IMR-90 (cell line): ENCODE data around the gene NXPH4. TPM values are rescaled to one million over a fixed set of nuclear protein-coding genes. Genes with fewer than 3 reads are reported as not detected.

Experiments
- ATAC-seq: fragments of 200-7000 bp; cut with Tn5 transposase; 2 replicates; pipeline ENCODE4 v1.9.1; 2020; ENCODE audit warnings: low read depth, mild to moderate bottlenecking, moderate library complexity
- BruUV-seq: library from RNA; stranded (reverse); fragments of 400-500 nt; replicated peaks from 2 replicates; lab custom pipeline; 2021; lab: Mats Ljungman, UMichigan
- CTCF ChIA-PET: fragments of 300-600 bp; formaldehyde crosslinking; extraction: SDS; loops from one replicate; lab custom pipeline; 2021; ENCODE audit warnings: antibody characterized with exemption; lab: Yijun Ruan, JAX
- POLR2A ChIA-PET: fragments of 300-600 bp; sonication (Branson Sonifier 250); formaldehyde crosslinking; loops from one replicate; lab custom pipeline; 2022; ENCODE audit warnings: antibody characterized with exemption; ENCODE audit not compliant: unreplicated experiment; lab: Charles Lee
- DNase-seq: peaks from one replicate; pipeline ENCODE4 v3.0.0; 2013
- H2AFZ ChIP-seq: replicated peaks from 2 replicates; pipeline ENCODE3; 2013; ENCODE audit warnings: low read length, mild to moderate bottlenecking; ENCODE audit not compliant: poor library complexity
- H2AK5ac ChIP-seq: 2 replicates; pipeline ENCODE4 v1.6.1; 2013; ENCODE audit warnings: low read depth, low read length, inconsistent platforms
- H2AK9ac ChIP-seq: replicated peaks from 2 replicates; pipeline ENCODE3; 2013; ENCODE audit warnings: mild to moderate bottlenecking, low read depth, low read length, moderate library complexity; ENCODE audit not compliant: poor library complexity
- H2BK120ac ChIP-seq: 2 replicates; pipeline ENCODE4 v1.6.1; 2013; ENCODE audit warnings: low read depth, low read length, inconsistent platforms
- H2BK15ac ChIP-seq: 3 replicates; pipeline ENCODE4 v1.6.1; 2013; ENCODE audit warnings: low read depth, low read length, inconsistent platforms
- H2BK20ac ChIP-seq: 2 replicates; pipeline ENCODE4 v1.6.1; 2013; ENCODE audit warnings: low read depth, mild to moderate bottlenecking, inconsistent platforms, low read length, moderate library complexity
- H2BK5ac ChIP-seq: 2 replicates; pipeline ENCODE4 v1.6.1; 2013; ENCODE audit warnings: mild to moderate bottlenecking, low read depth, low read length, inconsistent platforms; ENCODE audit not compliant: poor library complexity, severe bottlenecking
- H3K14ac ChIP-seq: replicated peaks from 2 replicates; pipeline ENCODE4 v1.6.1; 2013; ENCODE audit warnings: low read depth, low read length, inconsistent platforms
- H3K18ac ChIP-seq: 2 replicates; pipeline ENCODE4 v1.6.1; 2013; ENCODE audit warnings: low read depth, low read length, control low read depth
- H3K23ac ChIP-seq: 2 replicates; pipeline ENCODE4 v1.6.1; 2013; ENCODE audit warnings: low read depth, low read length, inconsistent platforms
- H3K27ac ChIP-seq: 2 replicates; pipeline ENCODE4 v1.5.1; 2013; ENCODE audit warnings: mild to moderate bottlenecking, control low read depth, low read length; ENCODE audit not compliant: insufficient read depth
- H3K27me3 ChIP-seq: 2 replicates; pipeline ENCODE4 v1.6.1; 2013; ENCODE audit warnings: low read length; ENCODE audit not compliant: control insufficient read depth, insufficient read depth
- H3K36me3 ChIP-seq: 2 replicates; pipeline ENCODE4 v1.6.1; 2013; ENCODE audit warnings: low read length, mixed read lengths; ENCODE audit not compliant: control insufficient read depth, insufficient read depth
- H3K4ac ChIP-seq: 2 replicates; pipeline ENCODE4 v1.6.1; 2013; ENCODE audit warnings: low read depth, low read length, inconsistent platforms
- H3K4me1 ChIP-seq: 2 replicates; pipeline ENCODE4 v1.6.1; 2013; ENCODE audit warnings: low read length, mixed read lengths; ENCODE audit not compliant: control insufficient read depth, insufficient read depth
- H3K4me2 ChIP-seq: 2 replicates; pipeline ENCODE4 v1.6.1; 2013; ENCODE audit warnings: low read depth, mild to moderate bottlenecking, control low read depth, low read length, moderate library complexity
- H3K4me3 ChIP-seq: 2 replicates; pipeline ENCODE4 v1.5.1; 2013; ENCODE audit warnings: low read depth, mild to moderate bottlenecking, control low read depth, low read length, moderate library complexity; ENCODE audit not compliant: insufficient read depth
- H3K56ac ChIP-seq: 2 replicates; pipeline ENCODE4 v1.6.1; 2013; ENCODE audit warnings: low read length, inconsistent platforms; ENCODE audit not compliant: insufficient read depth; ENCODE audit errors: extremely low read depth
- H3K79me1 ChIP-seq, 2 experiments: 2 replicates each; pipeline ENCODE4 v1.6.1; 2013; ENCODE audit warnings: low read length in 2 of 2, inconsistent platforms in 1 of 2, low read depth in 1 of 2
- H3K9ac ChIP-seq: 2 replicates; pipeline ENCODE4 v1.6.1; 2013; ENCODE audit warnings: low read depth, low read length, control low read depth
- H3K9me1 ChIP-seq: 2 replicates; pipeline ENCODE4 v1.6.1; 2013; ENCODE audit warnings: low read length, inconsistent platforms; ENCODE audit not compliant: insufficient read depth
- H3K9me3 ChIP-seq: 2 replicates; pipeline ENCODE4 v1.6.1; 2013; ENCODE audit warnings: low read length; ENCODE audit not compliant: control insufficient read depth, insufficient read depth
- H4K20me1 ChIP-seq: 2 replicates; pipeline ENCODE4 v1.6.1; 2013; ENCODE audit warnings: low read length, inconsistent platforms; ENCODE audit not compliant: insufficient read depth
- H4K5ac ChIP-seq: 2 replicates; pipeline ENCODE4 v1.6.1; 2013; ENCODE audit warnings: mild to moderate bottlenecking, low read depth, low read length, control low read depth
- H4K8ac ChIP-seq, 2 experiments: 2 replicates each; pipeline ENCODE4 v1.6.1; 2013; ENCODE audit warnings: low read depth in 2 of 2, low read length in 2 of 2, control low read depth in 1 of 2, inconsistent platforms in 1 of 2
- H4K91ac ChIP-seq: 2 replicates; pipeline ENCODE4 v1.6.1; 2013; ENCODE audit warnings: low read depth, low read length, inconsistent platforms; ENCODE audit not compliant: insufficient read depth
- CEBPB ChIP-seq: IDR thresholded peaks from 2 replicates; pipeline ENCODE4 v1.6.1; 2012; ENCODE audit warnings: low read depth, low read length, improper control_type of control experiment
- CHD1 ChIP-seq: IDR thresholded peaks from 2 replicates; pipeline ENCODE4 v1.6.1; 2012; ENCODE audit warnings: low read depth, low read length, improper control_type of control experiment
- CTCF ChIP-seq: conservative IDR thresholded peaks from 2 replicates; pipeline ENCODE4 v1.5.1; 2012; ENCODE audit warnings: mild to moderate bottlenecking, low read depth, low read length, improper control_type of control experiment
- ELK1 ChIP-seq: fragments of 150-350 bp; IDR thresholded peaks from 2 replicates; pipeline ENCODE4 v1.6.1; 2016; ENCODE audit warnings: low read depth, mild to moderate bottlenecking, low read length, moderate library complexity, borderline replicate concordance
- MAFK ChIP-seq: IDR thresholded peaks from 2 replicates; pipeline ENCODE4 v1.6.1; 2012; ENCODE audit warnings: low read depth, low read length, improper control_type of control experiment
- MAZ ChIP-seq: IDR thresholded peaks from 2 replicates; pipeline ENCODE4 v1.6.1; 2012; ENCODE audit warnings: low read depth, mild to moderate bottlenecking, low read length, improper control_type of control experiment, moderate library complexity, borderline replicate concordance
- NFE2L2 ChIP-seq: fragments of 150-350 bp; IDR thresholded peaks from 2 replicates; pipeline ENCODE4 v1.6.1; 2016; ENCODE audit warnings: low read depth, mild to moderate bottlenecking, low read length
- RAD21 ChIP-seq: IDR thresholded peaks from 2 replicates; pipeline ENCODE4 v1.6.1; 2012; ENCODE audit warnings: low read length, improper control_type of control experiment
- WGBS, 2 experiments: methylation state at CpG; one replicate each; pipeline versions ENCODE4 v1.1.5 to v1.1.7; 2013; ENCODE audit warnings: missing lambda C conversion rate in 2 of 2; ENCODE audit not compliant: insufficient read length in 1 of 2; ENCODE audit errors: extremely low coverage in 2 of 2; 5-methylcytosine and 5-hydroxymethylcytosine counted together
- dilution Hi-C: fragments of 300-500 bp; cut with HindIII; formaldehyde crosslinking; loops from one replicate; pipeline ENCODE4 v1.14.3; 2018; ENCODE audit warnings: low sequenced_read_pairs; ENCODE audit not compliant: unreplicated experiment
- in situ Hi-C: fragments of 300-500 bp; cut with MboI; formaldehyde crosslinking; loops from 3 replicates; pipeline ENCODE4 v1.14.3; 2019; ENCODE audit warnings: low sequenced_read_pairs, inconsistent platforms, mixed read lengths
- intact Hi-C: fragments of 100-400 bp; cut with micrococcal nuclease; formaldehyde crosslinking; loops from 2 replicates; pipeline ENCODE4 v1.10.0; 2022
- polyA plus RNA-seq, 3 experiments: library from polyadenylated mRNA; depleted of rRNA; stranded (reverse); fragments of >200 nt; gene quantifications; 2 replicates each; pipeline ENCODE4 v1.2.3, GENCODE V29; 2012; ENCODE audit warnings: low replicate concordance in 1 of 3
- total RNA-seq: library from RNA; depleted of rRNA; stranded (reverse); fragments of >200 nt; gene quantifications from 2 replicates; pipeline ENCODE4 v1.2.3, GENCODE V29; 2012
- TF ChIP-seq, protein P1 (sequence below): fragments of 150-350 bp; IDR thresholded peaks from 2 replicates; pipeline ENCODE4 v1.6.1; 2017; ENCODE audit warnings: mild to moderate bottlenecking, antibody characterized with exemption, low read length, low read depth

Gene NXPH4
- total and polyA plus RNA-seq, 2 of the 4 experiments (the other 2 are of a cell fraction), result 0.36 to 3.8 TPM

- Histone ChIP-seq H3K27me3 (no peaks in the 10 kb centered on the region), H2AK5ac (no peak overlapping the region), H2BK5ac (no peak overlapping the region), H3K79me1 (peaks cover 8 to 11% of the 10 kb centered on the region in 2 experiments; a peak in 2 of 4 replicates), H3K27ac (no peak overlapping the region), H2BK120ac (no peak overlapping the region), H3K56ac (no peak overlapping the region), H2BK15ac (no peak overlapping the region), H3K9ac (no peak overlapping the region), H2BK20ac (no peak overlapping the region), H4K20me1 (peaks cover 8% of the 10 kb centered on the region), H4K5ac (no peak overlapping the region), H2AK9ac (no peak overlapping the region), H3K23ac (no peak overlapping the region), H4K8ac (no peak overlapping the region), H3K36me3 (peaks cover 100% of the 10 kb centered on the region), H4K91ac (no peak overlapping the region), H3K4me2 (no peak overlapping the region), H3K4me1 (no peaks in the 10 kb centered on the region), H3K9me1 (no peaks in the 10 kb centered on the region), H3K14ac (no peak overlapping the region), H2AFZ (no peak overlapping the region), H3K9me3 (no peaks in the 10 kb centered on the region), H3K4me3 (no peak overlapping the region), H3K18ac (no peak overlapping the region), H3K4ac (no peak overlapping the region)
- ATAC-seq (no peak), DNase-seq (no peak)
- no TSS peak for BruUV-seq
- in situ Hi-C loops, result no loop called here
- no peak for TF ChIP-seq MAFK
- no peak for TF ChIP-seq CEBPB
- TF ChIP-seq MAZ, result no peak
- TF ChIP-seq RAD21, result no peak
- TF ChIP-seq CHD1, result no peak
- TF ChIP-seq CTCF, result no peak
- no peak for TF ChIP-seq NFE2L2
- TF ChIP-seq, protein P1, sequence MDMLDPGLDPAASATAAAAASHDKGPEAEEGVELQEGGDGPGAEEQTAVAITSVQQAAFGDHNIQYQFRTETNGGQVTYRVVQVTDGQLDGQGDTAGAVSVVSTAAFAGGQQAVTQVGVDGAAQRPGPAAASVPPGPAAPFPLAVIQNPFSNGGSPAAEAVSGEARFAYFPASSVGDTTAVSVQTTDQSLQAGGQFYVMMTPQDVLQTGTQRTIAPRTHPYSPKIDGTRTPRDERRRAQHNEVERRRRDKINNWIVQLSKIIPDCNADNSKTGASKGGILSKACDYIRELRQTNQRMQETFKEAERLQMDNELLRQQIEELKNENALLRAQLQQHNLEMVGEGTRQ, result no peak
- no peak for TF ChIP-seq ELK1
- CTCF ChIA-PET, result no interaction called here
- intact Hi-C loops, result no loop called here
- POLR2A ChIA-PET, result no interaction called here
- 96% methylated on average over 5 of the region's 16 CpGs; no CpG with 5 or more reads in 1 of the 2 experiments for WGBS, 2 experiments
- dilution Hi-C loops, result no loop called here
Measured at GRCh38 chr12:57201631-57202030, 15.0 kb upstream of the NXPH4 start.
